GM12878 (cell line): ENCODE data around the gene MST1R. TPM values are rescaled to one million over a fixed set of nuclear protein-coding genes. Genes with fewer than 3 reads are reported as not detected.

Experiments
- ASH2L ChIP-seq: fragments of 300-600, 200-600 bp; sonication (generic); IDR thresholded peaks from 2 replicates; pipeline ENCODE4 v1.6.1; 2017; ENCODE audit warnings: low read depth, mild to moderate bottlenecking, borderline replicate concordance
- EED ChIP-seq: sonication (generic); IDR thresholded peaks from 2 replicates; pipeline ENCODE4 v1.6.1; 2016; ENCODE audit warnings: antibody characterized with exemption, low read depth
- FOXK2 ChIP-seq: fragments of 450-650 bp; IDR thresholded peaks from 2 replicates; pipeline ENCODE4 v1.6.1; 2017; ENCODE audit warnings: mild to moderate bottlenecking, moderate library complexity
- GABPA ChIP-seq: IDR thresholded peaks from 2 replicates; pipeline ENCODE4 v1.6.1; 2014; ENCODE audit warnings: antibody characterized with exemption, low read depth, mild to moderate bottlenecking, inconsistent platforms
- MEF2B ChIP-seq: fragments of 450-650 bp; IDR thresholded peaks from 2 replicates; pipeline ENCODE4 v1.6.1; 2018; ENCODE audit warnings: mild to moderate bottlenecking, moderate library complexity; ENCODE audit not compliant: partially characterized antibody, poor library complexity, severe bottlenecking
- NFIC ChIP-seq: IDR thresholded peaks from 2 replicates; pipeline ENCODE4 v1.6.1; 2012; ENCODE audit warnings: low read depth, mild to moderate bottlenecking, inconsistent platforms, low read length, moderate library complexity
- NR2C2 ChIP-seq: IDR thresholded peaks from 2 replicates; pipeline ENCODE4 v1.6.1; 2011; ENCODE audit warnings: borderline replicate concordance, low read depth; ENCODE audit not compliant: control insufficient read depth, insufficient read length
- NR2F1 ChIP-seq: fragments of 450-650 bp; conservative IDR thresholded peaks from 2 replicates; pipeline ENCODE4 v1.6.1; 2017; ENCODE audit warnings: mild to moderate bottlenecking
- POLR2AphosphoS5 ChIP-seq: IDR thresholded peaks from 2 replicates; pipeline ENCODE4 v1.6.1; 2011; ENCODE audit warnings: mild to moderate bottlenecking, low read length, inconsistent platforms
- RB1 ChIP-seq: fragments of 450-650 bp; formaldehyde crosslinking; IDR thresholded peaks from 2 replicates; pipeline ENCODE4 v1.6.1; 2017; ENCODE audit warnings: mild to moderate bottlenecking, borderline replicate concordance
- SREBF1 ChIP-seq: IDR thresholded peaks from 2 replicates; pipeline ENCODE4 v1.6.1; 2012; ENCODE audit warnings: mild to moderate bottlenecking, low read length
- TCF12 ChIP-seq: IDR thresholded peaks from 2 replicates; pipeline ENCODE4 v1.6.1; 2011; ENCODE audit warnings: low read depth, mild to moderate bottlenecking, low read length
- ZNF274 ChIP-seq: IDR thresholded peaks from one replicate; pipeline ENCODE4 v1.8.0; 2011; ENCODE audit not compliant: insufficient read length, insufficient read depth
- polyA plus RNA-seq, 11 experiments: library from polyadenylated mRNA; depleted of rRNA in 4 of 11; unstranded in 6 of 11; stranded (reverse) in 5 of 11; fragments of >200 nt; fragmentation: Nextera tagmentation in 4 of 11; fragmentation: Illumina TruSeq in 1 of 11; extraction: Ambion mirVana in 4 of 11; extraction: Trizol in 1 of 11; gene quantifications; 1 replicate in 1 of 11; 2 replicates in 10 of 11; pipeline versions ENCODE4 v1.2.1 to v1.2.3, GENCODE V29; 2011 to 2016; ENCODE audit warnings: inconsistent platforms in 2 of 11, missing spikeins in 2 of 11, low read depth in 1 of 11
- total RNA-seq, 4 experiments: library from RNA; depleted of rRNA in 3 of 4; stranded (reverse); fragments of >200 nt in 3 of 4; fragmentation: Illumina TruSeq in 1 of 4; extraction: Trizol in 1 of 4; gene quantifications; 2 replicates each; pipeline versions ENCODE4 v1.2.1 to v1.2.3, GENCODE V29; 2013 to 2021
- TF ChIP-seq, protein P1 (sequence below): fragments of 450-650 bp; IDR thresholded peaks from 2 replicates; pipeline ENCODE4 v1.6.1; 2017; ENCODE audit warnings: antibody characterized with exemption, mild to moderate bottlenecking, moderate library complexity
- TF ChIP-seq, protein P2 (sequence below): IDR thresholded peaks from 2 replicates; pipeline ENCODE4 v1.6.1; 2012; ENCODE audit warnings: improper control_type of control experiment, low read depth, low read length; ENCODE audit not compliant: insufficient replicate concordance
- TF ChIP-seq, protein P3 (sequence below): fragments of 450-650 bp; IDR thresholded peaks from 2 replicates; pipeline ENCODE4 v1.6.1; 2018; ENCODE audit warnings: borderline replicate concordance, mild to moderate bottlenecking; ENCODE audit not compliant: partially characterized antibody
- TF ChIP-seq, protein P4 (sequence below): fragments of 450-650 bp; IDR thresholded peaks from 2 replicates; pipeline ENCODE4 v1.6.1; 2016; ENCODE audit warnings: mild to moderate bottlenecking

The MST1R gene
- total and polyA plus RNA-seq, 10 of the 15 experiments (the other 5 are each of a cell fraction or from before 2014, with no cell fraction given) = 0.40 to 5.6 (median 1.2) TPM

DNA sequence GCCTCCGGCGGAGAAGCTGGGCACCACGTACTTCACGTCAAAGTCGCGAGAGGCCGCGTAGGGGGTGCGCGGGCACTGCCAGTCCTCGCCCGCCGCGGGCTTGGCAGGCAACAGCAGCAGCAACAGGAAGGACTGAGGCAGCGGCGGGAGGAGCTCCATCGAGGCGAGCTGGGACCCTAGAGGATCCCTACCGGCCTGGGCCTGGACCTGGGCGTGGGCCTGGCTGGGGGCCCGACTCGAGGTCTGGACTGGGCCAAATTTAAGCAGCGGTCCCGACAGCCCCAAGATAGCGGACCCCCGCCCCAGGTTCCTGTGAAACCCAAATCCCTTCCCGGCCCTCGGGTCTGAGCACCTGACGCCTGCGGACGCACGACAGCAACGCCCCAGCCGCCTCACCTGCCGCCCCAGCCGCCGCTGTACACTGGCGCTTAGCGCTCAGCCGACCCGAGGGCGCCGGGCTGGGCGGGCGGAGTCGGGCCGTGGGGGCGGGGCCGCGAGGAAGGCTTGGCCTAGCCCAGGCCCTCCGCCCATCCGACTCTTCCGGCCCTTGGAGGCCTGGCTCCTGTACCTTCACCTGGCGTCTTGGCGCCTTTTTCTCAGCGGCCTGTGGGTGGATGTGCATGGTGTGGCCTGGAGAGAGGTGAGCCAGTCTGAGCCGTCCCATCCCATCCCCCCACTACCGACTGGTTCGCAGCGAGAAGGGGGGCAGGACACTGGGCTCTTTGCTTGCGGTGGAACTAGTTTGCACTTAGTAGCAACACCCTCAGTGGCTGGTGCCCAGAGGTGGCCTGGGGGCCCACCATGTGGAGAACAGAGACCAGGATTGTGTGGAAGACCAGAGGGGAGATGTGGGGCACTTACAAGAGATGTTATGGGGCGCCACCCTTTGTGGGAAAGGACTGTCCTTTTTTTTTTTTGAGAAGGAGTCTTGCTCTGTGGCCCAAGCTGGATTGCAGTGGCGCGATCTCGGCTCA is at the start of gene MST1R (continued):
- TF ChIP-seq, protein P1, sequence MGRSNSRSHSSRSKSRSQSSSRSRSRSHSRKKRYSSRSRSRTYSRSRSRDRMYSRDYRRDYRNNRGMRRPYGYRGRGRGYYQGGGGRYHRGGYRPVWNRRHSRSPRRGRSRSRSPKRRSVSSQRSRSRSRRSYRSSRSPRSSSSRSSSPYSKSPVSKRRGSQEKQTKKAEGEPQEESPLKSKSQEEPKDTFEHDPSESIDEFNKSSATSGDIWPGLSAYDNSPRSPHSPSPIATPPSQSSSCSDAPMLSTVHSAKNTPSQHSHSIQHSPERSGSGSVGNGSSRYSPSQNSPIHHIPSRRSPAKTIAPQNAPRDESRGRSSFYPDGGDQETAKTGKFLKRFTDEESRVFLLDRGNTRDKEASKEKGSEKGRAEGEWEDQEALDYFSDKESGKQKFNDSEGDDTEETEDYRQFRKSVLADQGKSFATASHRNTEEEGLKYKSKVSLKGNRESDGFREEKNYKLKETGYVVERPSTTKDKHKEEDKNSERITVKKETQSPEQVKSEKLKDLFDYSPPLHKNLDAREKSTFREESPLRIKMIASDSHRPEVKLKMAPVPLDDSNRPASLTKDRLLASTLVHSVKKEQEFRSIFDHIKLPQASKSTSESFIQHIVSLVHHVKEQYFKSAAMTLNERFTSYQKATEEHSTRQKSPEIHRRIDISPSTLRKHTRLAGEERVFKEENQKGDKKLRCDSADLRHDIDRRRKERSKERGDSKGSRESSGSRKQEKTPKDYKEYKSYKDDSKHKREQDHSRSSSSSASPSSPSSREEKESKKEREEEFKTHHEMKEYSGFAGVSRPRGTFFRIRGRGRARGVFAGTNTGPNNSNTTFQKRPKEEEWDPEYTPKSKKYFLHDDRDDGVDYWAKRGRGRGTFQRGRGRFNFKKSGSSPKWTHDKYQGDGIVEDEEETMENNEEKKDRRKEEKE = no peak
- TF ChIP-seq MEF2B (no peak), ZNF274 (no peak), POLR2AphosphoS5 (no peak), NR2F1 (no peak), RB1 (peak; percentile 86; the same call in 1 of the 2 replicates), SREBF1 (no peak), ASH2L (no peak), EED (no peak), FOXK2 (no peak), NFIC (no peak), TCF12 (0 out of 2 replicates have a peak, but pooled peaks have one; percentile 50), GABPA (no peak), NR2C2 (no peak)
- TF ChIP-seq, protein P2, sequence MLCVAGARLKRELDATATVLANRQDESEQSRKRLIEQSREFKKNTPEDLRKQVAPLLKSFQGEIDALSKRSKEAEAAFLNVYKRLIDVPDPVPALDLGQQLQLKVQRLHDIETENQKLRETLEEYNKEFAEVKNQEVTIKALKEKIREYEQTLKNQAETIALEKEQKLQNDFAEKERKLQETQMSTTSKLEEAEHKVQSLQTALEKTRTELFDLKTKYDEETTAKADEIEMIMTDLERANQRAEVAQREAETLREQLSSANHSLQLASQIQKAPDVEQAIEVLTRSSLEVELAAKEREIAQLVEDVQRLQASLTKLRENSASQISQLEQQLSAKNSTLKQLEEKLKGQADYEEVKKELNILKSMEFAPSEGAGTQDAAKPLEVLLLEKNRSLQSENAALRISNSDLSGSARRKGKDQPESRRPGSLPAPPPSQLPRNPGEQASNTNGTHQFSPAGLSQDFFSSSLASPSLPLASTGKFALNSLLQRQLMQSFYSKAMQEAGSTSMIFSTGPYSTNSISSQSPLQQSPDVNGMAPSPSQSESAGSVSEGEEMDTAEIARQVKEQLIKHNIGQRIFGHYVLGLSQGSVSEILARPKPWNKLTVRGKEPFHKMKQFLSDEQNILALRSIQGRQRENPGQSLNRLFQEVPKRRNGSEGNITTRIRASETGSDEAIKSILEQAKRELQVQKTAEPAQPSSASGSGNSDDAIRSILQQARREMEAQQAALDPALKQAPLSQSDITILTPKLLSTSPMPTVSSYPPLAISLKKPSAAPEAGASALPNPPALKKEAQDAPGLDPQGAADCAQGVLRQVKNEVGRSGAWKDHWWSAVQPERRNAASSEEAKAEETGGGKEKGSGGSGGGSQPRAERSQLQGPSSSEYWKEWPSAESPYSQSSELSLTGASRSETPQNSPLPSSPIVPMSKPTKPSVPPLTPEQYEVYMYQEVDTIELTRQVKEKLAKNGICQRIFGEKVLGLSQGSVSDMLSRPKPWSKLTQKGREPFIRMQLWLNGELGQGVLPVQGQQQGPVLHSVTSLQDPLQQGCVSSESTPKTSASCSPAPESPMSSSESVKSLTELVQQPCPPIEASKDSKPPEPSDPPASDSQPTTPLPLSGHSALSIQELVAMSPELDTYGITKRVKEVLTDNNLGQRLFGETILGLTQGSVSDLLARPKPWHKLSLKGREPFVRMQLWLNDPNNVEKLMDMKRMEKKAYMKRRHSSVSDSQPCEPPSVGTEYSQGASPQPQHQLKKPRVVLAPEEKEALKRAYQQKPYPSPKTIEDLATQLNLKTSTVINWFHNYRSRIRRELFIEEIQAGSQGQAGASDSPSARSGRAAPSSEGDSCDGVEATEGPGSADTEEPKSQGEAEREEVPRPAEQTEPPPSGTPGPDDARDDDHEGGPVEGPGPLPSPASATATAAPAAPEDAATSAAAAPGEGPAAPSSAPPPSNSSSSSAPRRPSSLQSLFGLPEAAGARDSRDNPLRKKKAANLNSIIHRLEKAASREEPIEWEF = no peak
- TF ChIP-seq, protein P3, sequence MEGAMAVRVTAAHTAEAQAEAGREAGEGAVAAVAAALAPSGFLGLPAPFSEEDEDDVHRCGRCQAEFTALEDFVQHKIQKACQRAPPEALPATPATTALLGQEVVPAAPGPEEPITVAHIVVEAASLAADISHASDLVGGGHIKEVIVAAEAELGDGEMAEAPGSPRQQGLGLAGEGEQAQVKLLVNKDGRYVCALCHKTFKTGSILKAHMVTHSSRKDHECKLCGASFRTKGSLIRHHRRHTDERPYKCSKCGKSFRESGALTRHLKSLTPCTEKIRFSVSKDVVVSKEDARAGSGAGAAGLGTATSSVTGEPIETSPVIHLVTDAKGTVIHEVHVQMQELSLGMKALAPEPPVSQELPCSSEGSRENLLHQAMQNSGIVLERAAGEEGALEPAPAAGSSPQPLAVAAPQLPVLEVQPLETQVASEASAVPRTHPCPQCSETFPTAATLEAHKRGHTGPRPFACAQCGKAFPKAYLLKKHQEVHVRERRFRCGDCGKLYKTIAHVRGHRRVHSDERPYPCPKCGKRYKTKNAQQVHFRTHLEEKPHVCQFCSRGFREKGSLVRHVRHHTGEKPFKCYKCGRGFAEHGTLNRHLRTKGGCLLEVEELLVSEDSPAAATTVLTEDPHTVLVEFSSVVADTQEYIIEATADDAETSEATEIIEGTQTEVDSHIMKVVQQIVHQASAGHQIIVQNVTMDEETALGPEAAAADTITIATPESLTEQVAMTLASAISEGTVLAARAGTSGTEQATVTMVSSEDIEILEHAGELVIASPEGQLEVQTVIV = no peak
- TF ChIP-seq, protein P4, sequence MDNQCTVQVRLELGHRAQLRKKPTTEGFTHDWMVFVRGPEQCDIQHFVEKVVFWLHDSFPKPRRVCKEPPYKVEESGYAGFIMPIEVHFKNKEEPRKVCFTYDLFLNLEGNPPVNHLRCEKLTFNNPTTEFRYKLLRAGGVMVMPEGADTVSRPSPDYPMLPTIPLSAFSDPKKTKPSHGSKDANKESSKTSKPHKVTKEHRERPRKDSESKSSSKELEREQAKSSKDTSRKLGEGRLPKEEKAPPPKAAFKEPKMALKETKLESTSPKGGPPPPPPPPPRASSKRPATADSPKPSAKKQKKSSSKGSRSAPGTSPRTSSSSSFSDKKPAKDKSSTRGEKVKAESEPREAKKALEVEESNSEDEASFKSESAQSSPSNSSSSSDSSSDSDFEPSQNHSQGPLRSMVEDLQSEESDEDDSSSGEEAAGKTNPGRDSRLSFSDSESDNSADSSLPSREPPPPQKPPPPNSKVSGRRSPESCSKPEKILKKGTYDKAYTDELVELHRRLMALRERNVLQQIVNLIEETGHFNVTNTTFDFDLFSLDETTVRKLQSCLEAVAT = peak; percentile 64
